ENCODE measurements around the gene ZNF581.

ZNF581 gene

GRCh38 chr19:55683449-55684261 lies 40.2 kb downstream of the ZNF581 start:
- peak; percentile 21 for DNase-seq

- DNase-seq, result no peak
These were observed 41.7 kb downstream of the ZNF581 start for GRCh38 chr19:55684946-55685681.

DNA sequence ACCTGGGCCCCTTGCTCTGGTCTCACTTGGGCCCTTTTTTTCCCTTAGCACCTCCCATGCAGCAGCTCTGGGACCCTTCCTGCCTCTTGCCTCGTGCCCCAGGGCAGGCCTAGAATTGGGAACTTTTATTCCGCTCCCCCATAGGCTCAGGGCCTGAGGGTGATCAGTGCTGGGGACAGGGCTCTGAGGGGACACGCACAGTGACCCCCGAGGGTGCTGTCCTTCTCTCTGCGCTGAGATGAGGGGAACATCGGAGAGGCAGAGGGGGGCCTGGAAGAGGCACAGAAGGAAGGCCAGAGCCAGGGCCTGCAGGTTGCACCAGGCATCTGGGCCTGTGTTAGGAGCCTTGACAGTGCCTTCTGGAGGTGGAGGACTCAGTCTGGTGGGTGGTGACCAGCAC lies 42.3 kb downstream of the ZNF581 start:
- DNase-seq, result no peak

DNA sequence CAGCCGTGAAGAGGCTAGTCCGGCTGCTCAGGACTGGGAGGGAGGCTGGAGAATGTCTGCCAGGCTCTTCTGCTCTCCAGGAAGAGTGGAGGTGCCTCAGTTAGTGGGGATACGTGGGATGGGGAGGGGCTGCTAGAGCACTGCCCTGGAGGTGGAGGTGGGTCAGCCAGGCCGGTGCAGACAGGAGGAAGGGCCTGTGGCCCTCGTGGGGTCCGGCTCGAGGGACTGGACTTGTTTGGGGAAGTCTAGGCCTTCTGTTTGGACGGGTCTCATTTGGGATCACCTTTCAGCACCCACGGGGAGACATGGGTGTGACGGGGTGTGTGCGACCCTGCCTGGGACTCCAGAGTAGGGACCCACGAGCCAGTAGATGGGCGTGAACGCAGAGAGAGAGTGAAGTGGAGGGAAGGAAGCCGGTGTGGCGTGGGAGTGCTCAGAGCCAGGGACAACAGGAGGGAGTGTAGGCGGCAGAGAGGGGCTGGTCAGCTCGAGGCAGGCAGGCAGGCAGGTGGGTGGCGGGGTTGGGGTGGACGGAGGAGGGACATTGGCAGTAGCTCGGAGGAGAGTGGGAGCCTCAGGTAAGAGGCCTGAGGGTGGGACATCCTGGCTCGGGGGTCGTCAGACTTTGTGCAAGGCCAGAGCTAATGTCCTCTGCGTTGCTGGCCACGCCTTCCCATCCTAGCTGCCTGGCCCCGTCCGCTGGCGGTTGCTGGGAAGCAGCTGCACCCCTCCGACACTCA lies 43.0 kb downstream of the ZNF581 start:
- no peak for DNase-seq

- no peak for DNase-seq
These were observed 44.1 kb downstream of the ZNF581 start for GRCh38 chr19:55687281-55688201.

DNA sequence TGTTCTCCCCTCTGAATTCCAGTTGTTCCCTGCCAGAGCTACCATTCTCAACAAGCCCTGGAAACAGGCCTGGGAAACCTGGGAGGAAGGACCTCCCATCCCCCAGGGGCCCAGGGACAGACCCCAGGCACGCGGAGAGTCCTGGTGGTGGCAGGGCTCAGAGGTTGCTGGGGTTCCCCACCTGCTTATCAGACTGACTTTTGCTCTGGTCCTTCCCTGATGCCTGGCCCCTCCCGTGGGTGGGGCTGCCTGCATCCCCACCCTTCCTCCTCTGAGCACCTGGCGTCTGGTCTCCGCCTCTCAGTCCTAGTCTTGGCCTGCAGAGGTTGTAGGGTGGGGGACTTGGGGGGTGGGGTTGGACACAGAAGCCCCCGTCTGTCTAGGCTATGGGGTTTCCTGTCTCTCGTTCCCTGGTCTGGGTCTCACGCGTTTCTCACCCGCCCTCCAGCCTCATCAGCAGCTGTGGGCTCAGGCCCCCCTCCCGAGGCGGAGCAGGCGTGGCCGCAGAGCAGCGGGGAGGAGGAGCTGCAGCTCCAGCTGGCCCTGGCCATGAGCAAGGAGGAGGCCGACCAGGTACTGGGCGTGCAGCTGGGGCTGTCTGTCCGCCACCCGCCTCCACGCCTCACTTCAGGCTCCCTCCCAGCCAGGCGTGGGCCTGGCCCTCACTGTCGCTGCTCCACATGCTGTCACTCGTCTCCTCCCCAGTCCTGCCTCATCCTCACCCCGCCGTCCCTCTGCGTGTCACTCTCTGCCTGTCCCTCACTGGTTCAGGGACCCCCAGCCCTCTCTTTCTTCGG lies 45.2 kb downstream of the ZNF581 start:
- peak; percentile 76 for DNase-seq

GRCh38 chr19:55689411-55690108 lies 46.1 kb downstream of the ZNF581 start:
- DNase-seq, result no peak

DNA sequence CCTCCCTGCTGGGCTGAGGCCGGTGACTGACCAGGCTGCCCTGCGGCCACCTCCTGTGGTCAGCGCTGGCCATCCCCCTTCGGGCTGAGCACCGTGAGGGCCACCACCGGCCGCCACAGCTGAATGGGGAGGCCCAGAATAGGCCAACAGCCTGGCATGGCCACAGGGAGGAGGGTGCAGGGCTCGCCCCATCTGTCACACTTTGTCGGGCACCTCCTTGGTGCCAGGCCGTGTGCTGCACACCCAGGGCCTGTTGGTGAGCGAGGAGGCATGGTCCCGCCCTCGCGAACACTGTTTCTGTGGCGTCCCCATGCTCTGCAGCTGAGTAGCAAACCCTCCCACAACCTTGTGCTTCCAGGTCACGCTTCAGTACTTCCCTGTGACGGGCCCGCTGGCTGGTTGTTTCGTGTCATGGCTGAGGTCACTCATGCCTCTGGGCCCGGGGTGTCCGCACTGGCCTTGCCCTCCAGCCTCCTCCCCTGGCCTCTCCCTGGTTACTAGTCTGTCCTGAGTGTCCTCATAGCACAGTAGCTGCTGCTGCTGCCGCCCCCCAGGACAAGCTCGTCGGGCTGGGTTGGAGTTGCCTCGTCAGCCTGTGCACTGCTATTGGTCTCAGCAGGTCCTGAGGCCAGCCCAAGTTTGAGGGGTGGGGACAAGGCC lies 46.8 kb downstream of the ZNF581 start:
- DNase-seq, result no peak

- no peak for DNase-seq
These were observed 47.5 kb downstream of the ZNF581 start for GRCh38 chr19:55690769-55691545.

GRCh38 chr19:55691561-55692481 lies 48.4 kb downstream of the ZNF581 start:
- DNase-seq, result no peak

GRCh38 chr19:55692681-55693081 lies 49.2 kb downstream of the ZNF581 start:
- DNase-seq, result no peak

DNA sequence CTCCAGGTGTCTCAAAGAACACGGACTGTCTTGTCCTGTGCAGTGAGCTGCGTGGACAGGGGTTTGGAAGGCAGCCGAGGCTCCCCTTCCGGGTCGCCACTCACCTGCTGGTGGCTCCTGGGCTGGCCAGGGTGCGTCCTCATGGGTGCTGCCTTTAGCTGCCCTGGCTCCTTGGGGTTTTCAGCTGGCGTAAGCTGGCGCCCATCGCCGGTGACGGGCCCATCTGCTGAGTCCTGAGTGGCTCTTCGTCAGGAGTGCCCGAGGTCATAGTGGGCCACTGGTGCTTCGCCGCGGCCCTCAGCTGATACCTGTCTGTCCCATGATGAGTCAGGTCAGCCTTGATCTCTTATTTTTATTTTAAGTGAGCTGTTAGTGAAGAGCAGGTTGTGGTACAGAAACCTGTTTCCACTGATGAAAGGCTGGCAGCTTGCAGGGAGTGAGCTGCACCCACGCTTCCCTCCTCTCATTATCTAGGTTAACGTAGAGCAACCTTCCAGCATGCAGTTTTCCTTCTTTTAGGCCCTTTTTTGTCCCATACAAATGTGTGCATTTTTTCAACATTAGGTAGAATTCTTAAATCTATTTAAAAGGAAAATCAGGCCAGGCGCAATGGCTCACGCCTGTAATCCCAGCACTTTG lies 50.0 kb downstream of the ZNF581 start:
- no peak for DNase-seq

- no peak for DNase-seq
These were observed 50.8 kb downstream of the ZNF581 start for GRCh38 chr19:55694241-55694655.

- DNase-seq, result no peak
These were observed 51.4 kb downstream of the ZNF581 start for GRCh38 chr19:55694656-55695491.

All from NCI-H146 (cell line).